HEK293 (cell line): ENCODE data around the gene BTAF1.

ENCODE experiments used
- KLF1 ChIP-seq: fragments of 450-650 bp; formaldehyde crosslinking; IDR thresholded peaks from 2 replicates; pipeline ENCODE4 v1.5.1; 2016; ENCODE audit warnings: missing biosample characterization, missing genetic modification characterization
- ZBTB20 ChIP-seq: fragments of 450-650 bp; formaldehyde crosslinking; IDR thresholded peaks from 2 replicates; pipeline ENCODE4 v1.5.1; 2016; ENCODE audit warnings: missing biosample characterization, missing genetic modification characterization
- ZFP69B ChIP-seq: fragments of 450-650 bp; formaldehyde crosslinking; IDR thresholded peaks from 2 replicates; pipeline ENCODE4 v1.5.1; 2016; ENCODE audit warnings: missing biosample characterization, missing genetic modification characterization
- ZNF138 ChIP-seq: fragments of 450-650 bp; formaldehyde crosslinking; IDR thresholded peaks from 2 replicates; pipeline ENCODE4 v1.5.1; 2016; ENCODE audit warnings: missing biosample characterization, missing genetic modification characterization, borderline replicate concordance
- ZNF155 ChIP-seq: fragments of 450-650 bp; formaldehyde crosslinking; IDR thresholded peaks from 2 replicates; pipeline ENCODE4 v1.5.1; 2016; ENCODE audit warnings: missing biosample characterization, missing genetic modification characterization
- ZNF19 ChIP-seq: fragments of 450-650 bp; formaldehyde crosslinking; IDR thresholded peaks from 2 replicates; pipeline ENCODE4; 2016; ENCODE audit warnings: missing biosample characterization, missing genetic modification characterization, low read depth
- ZNF501 ChIP-seq: fragments of 450-650 bp; formaldehyde crosslinking; IDR thresholded peaks from 2 replicates; pipeline ENCODE4 v1.5.1; 2016; ENCODE audit warnings: missing biosample characterization, missing genetic modification characterization
- ZNF514 ChIP-seq: fragments of 450-650 bp; formaldehyde crosslinking; IDR thresholded peaks from 2 replicates; pipeline ENCODE4 v1.5.1; 2016; ENCODE audit warnings: missing biosample characterization, missing genetic modification characterization
- ZNF530 ChIP-seq: fragments of 450-650 bp; formaldehyde crosslinking; IDR thresholded peaks from 2 replicates; pipeline ENCODE4 v1.5.1; 2016; ENCODE audit warnings: low read depth, missing biosample characterization, missing genetic modification characterization
- TF ChIP-seq, protein P1 (sequence below): fragments of 450-650 bp; formaldehyde crosslinking; IDR thresholded peaks from 2 replicates; pipeline ENCODE4 v1.5.1; 2016; ENCODE audit warnings: missing biosample characterization, missing genetic modification characterization
- TF ChIP-seq, protein P2 (sequence below): fragments of 450-650 bp; formaldehyde crosslinking; IDR thresholded peaks from 2 replicates; pipeline ENCODE4 v1.5.1; 2016; ENCODE audit warnings: missing biosample characterization, missing genetic modification characterization

DNA sequence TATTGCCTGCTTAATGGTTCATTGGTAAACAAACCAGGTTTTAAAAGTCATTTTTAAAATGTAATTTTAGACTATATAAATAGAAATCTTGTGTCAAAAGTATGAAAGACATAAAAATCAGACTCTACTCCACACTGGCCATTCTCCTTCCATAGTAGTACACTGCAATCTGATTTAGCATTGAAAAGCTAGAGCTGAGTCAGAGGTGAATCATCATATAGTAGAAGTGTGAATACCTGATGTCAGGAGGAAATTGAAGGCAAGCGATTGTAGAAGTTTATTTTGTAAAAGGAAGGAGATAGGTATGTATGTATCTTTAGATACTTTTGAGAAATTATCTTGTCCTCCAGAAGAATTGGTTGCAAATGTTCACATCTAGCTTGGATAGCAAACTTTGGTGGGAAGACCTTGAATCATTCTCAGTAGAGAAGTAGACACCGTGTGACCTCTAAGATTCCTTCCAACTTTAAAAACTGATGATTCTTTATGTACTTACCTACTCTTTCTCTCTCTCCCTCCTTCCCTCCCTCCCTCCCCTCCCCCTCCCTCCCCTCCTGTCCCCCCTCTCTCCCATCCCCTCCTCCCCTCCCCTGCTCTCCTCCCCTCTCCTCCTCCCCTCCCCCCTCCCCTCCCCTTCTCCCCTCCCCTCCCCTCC is 88.1 kb downstream of the BTAF1 start:
- TF ChIP-seq, protein P1, sequence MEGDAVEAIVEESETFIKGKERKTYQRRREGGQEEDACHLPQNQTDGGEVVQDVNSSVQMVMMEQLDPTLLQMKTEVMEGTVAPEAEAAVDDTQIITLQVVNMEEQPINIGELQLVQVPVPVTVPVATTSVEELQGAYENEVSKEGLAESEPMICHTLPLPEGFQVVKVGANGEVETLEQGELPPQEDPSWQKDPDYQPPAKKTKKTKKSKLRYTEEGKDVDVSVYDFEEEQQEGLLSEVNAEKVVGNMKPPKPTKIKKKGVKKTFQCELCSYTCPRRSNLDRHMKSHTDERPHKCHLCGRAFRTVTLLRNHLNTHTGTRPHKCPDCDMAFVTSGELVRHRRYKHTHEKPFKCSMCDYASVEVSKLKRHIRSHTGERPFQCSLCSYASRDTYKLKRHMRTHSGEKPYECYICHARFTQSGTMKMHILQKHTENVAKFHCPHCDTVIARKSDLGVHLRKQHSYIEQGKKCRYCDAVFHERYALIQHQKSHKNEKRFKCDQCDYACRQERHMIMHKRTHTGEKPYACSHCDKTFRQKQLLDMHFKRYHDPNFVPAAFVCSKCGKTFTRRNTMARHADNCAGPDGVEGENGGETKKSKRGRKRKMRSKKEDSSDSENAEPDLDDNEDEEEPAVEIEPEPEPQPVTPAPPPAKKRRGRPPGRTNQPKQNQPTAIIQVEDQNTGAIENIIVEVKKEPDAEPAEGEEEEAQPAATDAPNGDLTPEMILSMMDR (tag by site-specific recombination), result no peak
- no peak for TF ChIP-seq ZBTB20 (tag by site-specific recombination)
- TF ChIP-seq, protein P2, sequence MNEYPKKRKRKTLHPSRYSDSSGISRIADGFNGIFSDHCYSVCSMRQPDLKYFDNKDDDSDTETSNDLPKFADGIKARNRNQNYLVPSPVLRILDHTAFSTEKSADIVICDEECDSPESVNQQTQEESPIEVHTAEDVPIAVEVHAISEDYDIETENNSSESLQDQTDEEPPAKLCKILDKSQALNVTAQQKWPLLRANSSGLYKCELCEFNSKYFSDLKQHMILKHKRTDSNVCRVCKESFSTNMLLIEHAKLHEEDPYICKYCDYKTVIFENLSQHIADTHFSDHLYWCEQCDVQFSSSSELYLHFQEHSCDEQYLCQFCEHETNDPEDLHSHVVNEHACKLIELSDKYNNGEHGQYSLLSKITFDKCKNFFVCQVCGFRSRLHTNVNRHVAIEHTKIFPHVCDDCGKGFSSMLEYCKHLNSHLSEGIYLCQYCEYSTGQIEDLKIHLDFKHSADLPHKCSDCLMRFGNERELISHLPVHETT (tag by site-specific recombination), result no peak
- TF ChIP-seq ZNF155, result no peak
- TF ChIP-seq ZNF19, result no peak
- TF ChIP-seq ZNF530 (tag by site-specific recombination), result no peak
- no peak for TF ChIP-seq ZNF514 (tag by site-specific recombination)
- TF ChIP-seq ZNF501 (tag by site-specific recombination), result no peak
- no peak for TF ChIP-seq KLF1 (tag by site-specific recombination)
- TF ChIP-seq ZFP69B (tag by site-specific recombination), result no peak
- no peak for TF ChIP-seq ZNF138 (tag by site-specific recombination)
